Sigmoid colon (tissue), 7 donors: ENCODE measurements around the gene TNFRSF14. TPM values are rescaled to one million over a fixed set of nuclear protein-coding genes. Genes with fewer than 3 reads are reported as not detected.

Source experiments
- DNase-seq: peaks from one replicate; pipeline ENCODE4 v3.0.0-alpha.2; 2019
- H3K27ac ChIP-seq, 4 donors: fragments of 200-600 bp; sonication (generic); one replicate each; pipeline ENCODE4 v1.5.1; 2016 to 2019; ENCODE audit warnings: mild to moderate bottlenecking in 1 of 4
- H3K27me3 ChIP-seq, 3 donors: fragments of 200-600 bp; sonication (generic); one replicate each; pipeline ENCODE4 v1.5.1; 2019; ENCODE audit warnings: mild to moderate bottlenecking in 1 of 3
- H3K36me3 ChIP-seq, 4 donors: fragments of 200-600 bp; sonication (generic); one replicate each; pipeline ENCODE4 v1.5.1; 2016 to 2019
- H3K4me1 ChIP-seq, 4 donors: fragments of 200-600 bp; sonication (generic); one replicate each; pipeline ENCODE4 v1.5.1; 2017 to 2019
- H3K4me3 ChIP-seq, 4 donors: fragments of 200-600 bp; sonication (generic); one replicate each; pipeline ENCODE4 v1.5.1; 2017 to 2019; ENCODE audit warnings: mild to moderate bottlenecking in 2 of 4, moderate library complexity in 1 of 4
- H3K9me3 ChIP-seq, 4 donors: fragments of 200-600 bp in 3 of 4; sonication (generic) in 3 of 4; one replicate each; pipeline versions ENCODE4 v1.5.1 to v1.6.1; 2013 to 2019
- CTCF ChIP-seq, 4 experiments: fragments of 450-650 bp in 3 of 4; fragments of 200-600 bp in 1 of 4; IDR thresholded peaks; one replicate each; pipeline ENCODE4 v1.5.1; 2016 to 2019; ENCODE audit warnings: antibody characterized with exemption in 4 of 4, mild to moderate bottlenecking in 3 of 4, moderate library complexity in 2 of 4
- EP300 ChIP-seq, 4 donors: sonication (generic); formaldehyde crosslinking; IDR thresholded peaks; one replicate each; pipeline ENCODE4 v1.6.1; 2017; ENCODE audit warnings: antibody characterized with exemption in 4 of 4
- POLR2A ChIP-seq, 2 donors: fragments of 450-650 bp; IDR thresholded peaks; one replicate each; pipeline ENCODE4 v1.6.1; 2016; ENCODE audit warnings: antibody characterized with exemption in 2 of 2, mild to moderate bottlenecking in 2 of 2, moderate library complexity in 2 of 2
- POLR2AphosphoS5 ChIP-seq, 4 donors: sonication (generic); formaldehyde crosslinking; IDR thresholded peaks; one replicate each; pipeline ENCODE4 v1.6.1; 2017; ENCODE audit warnings: antibody characterized with exemption in 4 of 4
- WGBS, 2 donors: extraction: QIAGEN DNeasy Blood & Tissue Kit; methylation state at CpG; one replicate each; pipeline ENCODE4 v1.1.7; 2013; 5-methylcytosine and 5-hydroxymethylcytosine counted together
- intact Hi-C: fragments of 100-400 bp; cut with DNase I; formaldehyde crosslinking; loops from one replicate; pipeline ENCODE4 v1.15.1; 2023
- polyA plus RNA-seq, 3 donors: library from polyadenylated mRNA; stranded (reverse); fragments of 200-250 nt; gene quantifications; one replicate each; pipeline ENCODE4 v1.2.3, GENCODE V29; 2013
- total RNA-seq, 4 donors: library from RNA; depleted of rRNA; stranded (reverse); fragments of >200 nt; gene quantifications; one replicate each; pipeline ENCODE4 v1.1.0, GENCODE V29; 2016
- donor health status: healthy with polysubstance abuse.
- donor health status: Bipolar disorder and iron deficiency.
- donor health status: healthy.

Gene TNFRSF14
- total and polyA plus RNA-seq, 7 donors = 37.5 to 185 (median 64.5) TPM

GRCh38 chr1:2529784-2530512 is 26.2 kb upstream of the TNFRSF14 start, which contains the start of gene HES5:
TSS of gene HES5 (minus strand) at chr1:2530263. CDS start at chr1:2530164, 99 bp downstream.
- no peak within 1 kb of the TSS for H3K27ac ChIP-seq
- no peak for DNase-seq
- H3K36me3 ChIP-seq = no peaks in the 10 kb centered on the region
- peaks cover 0 to 47% (median 45%) of the 10 kb centered on the region in 4 donors for H3K4me1 ChIP-seq
- 1% methylated on average over 91 of the region's 91 CpGs for WGBS, 2 donors
- TF ChIP-seq EP300 (IDR thresholded peaks at IDR 0.05) (no peak), POLR2AphosphoS5 (IDR thresholded peaks at IDR 0.05) (no peak), CTCF (IDR thresholded peaks at IDR 0.05) (no peak), POLR2A (IDR thresholded peaks at IDR 0.05) (no peak)
- intact Hi-C loops = loop anchor here (5.0 to 10.0 kb wide), 2 partner anchors 115 to 328 kb away; no protein-coding TSS in a partner anchor
- no peaks in the 10 kb centered on the region for H3K9me3 ChIP-seq
- H3K4me3 ChIP-seq = peak within 1 kb of the TSS in 3 of 4 donors; percentile 26 to 29 (median 28)
- peaks cover 39 to 73% (median 66%) of the 10 kb centered on the region in 3 donors for H3K27me3 ChIP-seq

- Histone ChIP-seq H3K36me3 (no peaks in the 10 kb centered on the region), H3K27ac (no peak overlapping the region), H3K9me3 (no peaks in the 10 kb centered on the region), H3K4me1 (peaks cover 0 to 40% (median 38%) of the 10 kb centered on the region in 4 donors), H3K27me3 (peaks cover 46 to 81% (median 74%) of the 10 kb centered on the region in 3 donors), H3K4me3 (peak overlapping the region in 3 of 4 donors; percentile 26 to 29 (median 28))
- intact Hi-C loops = no loop called here
- 5 to 12% methylated on average over 30 of the region's 30 CpGs for whole genome bisulfite sequencing, 2 donors
- no peak for DNase-seq
- TF ChIP-seq EP300 (IDR thresholded peaks at IDR 0.05) (no peak), POLR2AphosphoS5 (IDR thresholded peaks at IDR 0.05) (no peak), POLR2A (IDR thresholded peaks at IDR 0.05) (no peak), CTCF (IDR thresholded peaks at IDR 0.05) (no peak)
Observed at GRCh38 chr1:2530513-2531361, 25.4 kb upstream of the TNFRSF14 start.

- peaks cover 46 to 99% (median 83%) of the 10 kb centered on the region in 3 donors for H3K27me3 ChIP-seq
- intact Hi-C loops = no loop called here
- no peaks in the 10 kb centered on the region for H3K36me3 ChIP-seq
- H3K4me3 ChIP-seq = no peak overlapping the region
- H3K27ac ChIP-seq = no peak overlapping the region
- no peak for TF ChIP-seq POLR2AphosphoS5 (IDR thresholded peaks at IDR 0.05)
- TF ChIP-seq EP300 (IDR thresholded peaks at IDR 0.05) = no peak
- no peak for DNase-seq
- no peaks in the 10 kb centered on the region for H3K9me3 ChIP-seq
- H3K4me1 ChIP-seq = peaks cover 0 to 28% (median 26%) of the 10 kb centered on the region in 4 donors
- WGBS, 2 donors = 85 to 86% methylated on average over 23 of the region's 23 CpGs
Observed at GRCh38 chr1:2532485-2533160, 23.5 kb upstream of the TNFRSF14 start.

- Histone ChIP-seq H3K4me1 (peaks cover 0 to 28% (median 26%) of the 10 kb centered on the region in 4 donors), H3K36me3 (no peaks in the 10 kb centered on the region), H3K27ac (no peak overlapping the region), H3K4me3 (no peak overlapping the region), H3K9me3 (no peaks in the 10 kb centered on the region), H3K27me3 (peaks cover 46 to 98% (median 77%) of the 10 kb centered on the region in 3 donors)
- no peak for TF ChIP-seq EP300 (IDR thresholded peaks at IDR 0.05)
- TF ChIP-seq POLR2A (IDR thresholded peaks at IDR 0.05) = no peak
- no peak for TF ChIP-seq CTCF (IDR thresholded peaks at IDR 0.05)
- WGBS, 2 donors = 66 to 80% methylated on average over 11 of the region's 11 CpGs
- intact Hi-C loops = no loop called here
- DNase-seq = no peak
Observed at GRCh38 chr1:2533365-2533764, 22.8 kb upstream of the TNFRSF14 start.
